GM12801 (cell line): ENCODE results near the gene RRP1B.

Experiments used
- TF ChIP-seq, protein P1 (sequence below): IDR thresholded peaks from one replicate; pipeline ENCODE4 v1.5.1; 2011; ENCODE audit warnings: control low read depth; ENCODE audit not compliant: insufficient read length; ENCODE audit errors: extremely low read depth

RRP1B gene

DNA sequence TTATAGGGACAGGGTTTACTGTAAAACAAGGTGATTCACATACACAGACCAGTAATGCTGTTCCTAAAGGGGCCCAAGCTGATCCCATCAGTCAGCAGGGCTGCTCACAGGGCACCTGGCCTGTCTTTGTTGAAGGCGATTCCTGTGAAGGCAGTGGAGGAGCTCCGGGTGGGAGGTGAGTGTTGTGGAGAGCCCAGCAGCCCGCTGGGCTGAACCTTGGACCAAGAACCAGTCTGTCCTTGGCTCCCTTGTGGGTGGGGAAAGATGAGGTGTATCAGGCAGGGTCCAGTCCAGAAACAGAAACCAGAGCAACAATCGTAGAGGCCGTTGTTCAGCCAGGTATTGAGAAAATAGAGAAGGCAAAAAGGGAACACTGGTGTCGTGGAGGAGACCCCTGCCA lies 72.1 kb downstream of the RRP1B start:
- TF ChIP-seq, protein P1, sequence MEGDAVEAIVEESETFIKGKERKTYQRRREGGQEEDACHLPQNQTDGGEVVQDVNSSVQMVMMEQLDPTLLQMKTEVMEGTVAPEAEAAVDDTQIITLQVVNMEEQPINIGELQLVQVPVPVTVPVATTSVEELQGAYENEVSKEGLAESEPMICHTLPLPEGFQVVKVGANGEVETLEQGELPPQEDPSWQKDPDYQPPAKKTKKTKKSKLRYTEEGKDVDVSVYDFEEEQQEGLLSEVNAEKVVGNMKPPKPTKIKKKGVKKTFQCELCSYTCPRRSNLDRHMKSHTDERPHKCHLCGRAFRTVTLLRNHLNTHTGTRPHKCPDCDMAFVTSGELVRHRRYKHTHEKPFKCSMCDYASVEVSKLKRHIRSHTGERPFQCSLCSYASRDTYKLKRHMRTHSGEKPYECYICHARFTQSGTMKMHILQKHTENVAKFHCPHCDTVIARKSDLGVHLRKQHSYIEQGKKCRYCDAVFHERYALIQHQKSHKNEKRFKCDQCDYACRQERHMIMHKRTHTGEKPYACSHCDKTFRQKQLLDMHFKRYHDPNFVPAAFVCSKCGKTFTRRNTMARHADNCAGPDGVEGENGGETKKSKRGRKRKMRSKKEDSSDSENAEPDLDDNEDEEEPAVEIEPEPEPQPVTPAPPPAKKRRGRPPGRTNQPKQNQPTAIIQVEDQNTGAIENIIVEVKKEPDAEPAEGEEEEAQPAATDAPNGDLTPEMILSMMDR, result no peak

DNA sequence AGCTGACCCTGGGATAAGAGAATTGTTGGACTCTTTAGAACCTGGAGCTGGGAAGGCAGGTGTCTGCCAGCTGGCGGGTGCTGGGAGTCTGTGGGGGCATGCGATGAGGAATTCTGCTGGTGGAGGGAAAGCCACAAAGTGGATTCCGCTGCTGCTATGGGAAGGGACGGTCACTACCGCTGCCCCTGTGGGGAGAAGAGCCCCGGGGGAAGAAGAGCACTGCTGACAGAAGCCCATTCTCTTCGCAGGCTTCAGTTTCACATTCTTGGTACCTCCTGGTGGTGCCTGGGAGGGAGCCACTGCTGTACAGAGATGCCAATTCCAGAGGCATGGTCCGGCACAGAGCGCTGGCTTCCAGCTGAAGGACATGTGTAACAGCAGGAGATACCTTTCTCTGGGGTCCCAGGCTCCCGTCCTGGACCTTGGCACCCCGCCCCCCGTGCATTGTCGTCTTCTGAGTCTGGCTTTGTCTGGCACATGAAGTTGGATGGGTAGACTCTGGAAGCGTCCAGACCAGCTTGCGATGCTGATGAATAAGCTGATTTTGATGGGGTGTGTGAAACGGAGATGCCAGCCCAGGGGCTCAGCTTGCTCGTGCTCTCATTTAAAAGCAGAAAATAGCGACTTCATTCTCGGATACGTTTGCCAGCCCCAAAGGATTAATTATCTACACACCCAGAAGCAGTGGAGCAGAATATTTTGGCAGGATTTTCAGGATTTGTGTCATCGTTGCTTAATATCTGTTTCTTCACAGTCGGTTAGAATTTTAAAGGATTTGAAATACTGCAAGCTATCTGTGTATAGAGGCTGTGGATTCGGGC lies 72.7 kb downstream of the RRP1B start:
- TF ChIP-seq, protein P1, result no peak

DNA sequence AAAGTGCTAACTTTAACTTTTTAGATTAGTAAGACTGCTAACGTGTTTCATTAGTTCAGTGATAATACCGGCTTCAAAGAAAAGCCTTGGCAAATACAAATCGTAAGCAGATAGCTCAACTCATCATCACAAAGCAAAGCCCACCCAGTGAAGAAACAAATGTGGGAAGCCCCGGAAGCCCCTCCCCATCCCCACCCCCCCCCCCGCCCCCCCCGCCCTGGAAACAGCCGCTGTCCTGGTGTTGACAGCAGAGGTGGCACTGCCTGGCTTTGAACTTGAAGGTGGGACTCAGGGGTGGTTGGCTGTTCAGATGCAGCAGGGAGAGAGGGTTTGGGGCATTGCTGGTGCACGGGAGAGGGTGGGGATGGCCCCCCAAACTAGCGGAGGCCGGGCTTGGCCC lies 73.7 kb downstream of the RRP1B start:
- TF ChIP-seq, protein P1, result no peak

DNA sequence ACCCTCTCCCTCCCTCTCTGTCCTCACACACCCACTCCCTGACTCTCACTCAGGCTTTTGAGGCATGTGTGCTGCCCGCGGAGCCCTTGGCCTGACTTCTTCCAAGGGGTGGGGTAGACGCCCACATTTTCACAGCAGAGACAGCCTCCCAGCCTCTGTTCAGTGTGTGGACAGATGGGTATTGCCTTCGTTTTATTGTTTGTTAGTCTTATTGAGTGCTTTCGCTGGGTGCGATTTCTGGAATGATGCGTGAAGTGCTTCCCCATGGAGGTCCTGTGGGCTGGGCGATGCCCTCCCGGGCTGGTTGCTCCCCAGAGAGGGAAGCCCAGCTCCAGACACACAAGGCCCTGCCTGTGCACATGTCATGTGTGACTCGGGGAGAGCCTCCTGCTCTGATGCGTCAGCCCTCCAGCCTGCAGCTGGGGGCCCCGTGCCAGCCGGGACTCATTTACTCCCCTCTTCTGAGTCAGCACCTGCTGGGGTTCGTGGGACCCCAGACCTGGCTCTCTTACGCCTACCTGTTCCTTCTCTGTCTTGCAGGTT lies 74.2 kb downstream of the RRP1B start:
- TF ChIP-seq, protein P1, result no peak

DNA sequence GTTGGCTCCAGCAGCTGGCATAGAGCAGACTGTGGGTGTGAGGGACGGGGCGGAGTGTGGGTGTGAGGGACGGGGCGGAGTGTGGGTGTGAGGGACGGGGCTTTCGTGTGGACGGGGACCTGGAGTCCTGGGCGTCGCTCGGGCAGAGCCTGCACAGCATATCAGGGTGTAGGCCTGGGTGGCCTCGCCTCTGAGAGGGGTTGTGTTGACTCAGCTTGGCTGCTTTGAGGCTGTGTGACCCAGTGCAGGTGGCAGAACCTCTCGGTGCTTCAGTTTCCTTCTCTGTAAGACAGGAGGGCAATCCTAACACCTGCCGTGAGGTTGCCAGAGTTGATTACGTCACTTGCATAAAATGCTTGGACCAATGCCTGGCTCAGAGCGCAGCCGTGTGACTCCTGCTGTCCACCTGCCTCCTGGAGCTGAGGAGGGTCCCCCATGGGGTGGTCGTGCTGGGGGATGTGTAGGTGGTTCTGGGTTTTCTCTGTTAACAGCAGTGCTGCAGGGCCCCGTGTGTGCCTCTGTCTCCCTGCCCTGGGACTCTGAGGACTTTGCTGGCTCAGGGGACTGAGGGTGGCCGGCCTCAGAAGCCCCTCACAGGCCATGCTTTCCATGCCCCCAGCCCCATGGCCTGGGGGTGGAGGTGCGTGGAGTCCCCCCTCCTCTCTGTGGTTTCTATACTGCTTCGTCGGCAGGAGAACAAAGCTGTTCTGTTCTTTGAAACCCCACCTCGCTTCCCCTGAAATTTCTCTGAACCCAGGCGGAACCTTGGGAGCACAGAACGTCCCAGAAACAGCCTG lies 75.0 kb downstream of the RRP1B start:
- TF ChIP-seq, protein P1, result no peak

DNA sequence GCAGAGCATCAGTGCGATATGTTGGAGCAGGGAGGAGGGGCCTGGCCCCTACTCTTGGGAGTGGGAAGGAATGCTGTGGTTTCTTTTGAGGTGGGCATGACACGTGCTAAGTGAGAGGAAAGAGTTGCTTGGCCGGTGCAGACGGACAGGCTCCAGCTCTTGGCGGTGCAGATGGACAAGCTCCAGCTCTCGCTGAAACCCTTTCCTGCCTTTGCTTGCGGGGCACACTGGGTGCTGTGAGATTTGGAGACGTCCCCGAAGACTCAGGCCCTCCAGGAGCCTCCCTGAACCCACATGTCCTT lies 75.5 kb downstream of the RRP1B start:
- TF ChIP-seq, protein P1, result no peak

DNA sequence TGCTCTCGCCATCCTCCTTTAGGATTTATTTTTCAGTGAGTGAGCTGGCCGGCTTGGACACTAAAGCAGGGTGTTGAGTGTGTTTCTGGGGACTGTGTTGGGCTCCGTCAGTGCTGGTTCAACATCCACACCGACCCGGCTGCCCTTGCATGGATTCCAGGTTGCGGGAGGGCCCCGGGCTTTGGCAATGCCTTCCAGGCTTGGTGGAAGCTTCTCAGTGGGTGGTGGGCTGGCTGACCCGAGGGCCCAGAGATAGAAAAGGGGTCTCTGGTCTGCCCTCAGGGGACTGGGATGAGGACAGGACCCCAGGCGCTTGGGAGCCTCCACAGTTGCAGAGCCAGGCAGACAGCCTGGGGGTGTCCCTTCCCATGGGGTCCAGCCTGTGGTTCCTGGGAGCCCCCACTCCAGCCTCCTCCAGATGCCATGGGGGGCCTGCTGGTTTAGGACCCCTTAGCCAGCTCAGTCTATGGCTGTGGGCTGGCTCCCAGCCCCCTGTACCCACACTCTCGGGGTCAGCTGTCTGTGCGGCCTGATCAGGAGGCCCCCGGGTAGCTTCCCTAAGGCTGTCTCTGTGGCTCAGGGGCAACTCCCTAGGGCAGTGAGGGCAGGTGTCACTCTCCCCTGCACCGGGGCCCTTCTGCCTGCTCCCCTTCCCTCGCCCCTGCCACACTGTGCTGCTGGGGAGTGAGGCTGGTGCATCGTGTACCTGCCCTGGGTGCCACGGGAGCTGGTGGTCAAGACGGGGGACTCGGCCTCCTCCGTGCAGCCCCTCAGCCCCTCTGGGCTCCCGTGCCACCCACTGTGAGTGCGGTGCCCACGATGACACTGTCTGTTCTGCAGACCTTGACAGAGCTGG lies 76.1 kb downstream of the RRP1B start:
- TF ChIP-seq, protein P1, result no peak
